HepG2 (cell line): ENCODE measurements around the gene TMED9. TPM values are rescaled to one million over a fixed set of nuclear protein-coding genes. Genes with fewer than 3 reads are reported as not detected.
A peak's percentile ranks its signal among the peaks of the same experiment; 100 is the strongest.

Source experiments
- DNMT1 ChIP-seq: sonication (generic); formaldehyde crosslinking; IDR thresholded peaks from 2 replicates; pipeline ENCODE4 v1.5.1; 2020; ENCODE audit warnings: mild to moderate bottlenecking, missing genetic modification reagents
- HMGXB3 ChIP-seq: sonication (generic); formaldehyde crosslinking; IDR thresholded peaks from 2 replicates; pipeline ENCODE4 v1.4.0; 2020; ENCODE audit warnings: missing genetic modification reagents, borderline replicate concordance
- KLF6 ChIP-seq: IDR thresholded peaks from 2 replicates; pipeline ENCODE4 v1.8.0; 2016; ENCODE audit warnings: missing biosample characterization, missing genetic modification reagents
- MED8 ChIP-seq: sonication (generic); formaldehyde crosslinking; IDR thresholded peaks from 2 replicates; pipeline ENCODE4 v1.8.1; 2023; ENCODE audit warnings: mild to moderate bottlenecking, missing genetic modification reagents; ENCODE audit not compliant: insufficient replicate concordance
- PATZ1 ChIP-seq: sonication (generic); formaldehyde crosslinking; IDR thresholded peaks from 2 replicates; pipeline ENCODE4 v1.4.0; 2020; ENCODE audit warnings: missing genetic modification reagents
- PRMT3 ChIP-seq: sonication (generic); formaldehyde crosslinking; IDR thresholded peaks from 2 replicates; pipeline ENCODE4 v1.8.1; 2022; ENCODE audit warnings: low read depth, mild to moderate bottlenecking, moderate library complexity, missing genetic modification reagents, borderline replicate concordance
- RFXANK ChIP-seq: IDR thresholded peaks from 2 replicates; pipeline ENCODE4 v1.6.1; 2016
- SNAPC5 ChIP-seq: sonication (generic); formaldehyde crosslinking; IDR thresholded peaks from 2 replicates; pipeline ENCODE4 v1.8.1; 2023; ENCODE audit warnings: mild to moderate bottlenecking, missing genetic modification reagents, borderline replicate concordance
- SUZ12 ChIP-seq: fragments of 150-350 bp; IDR thresholded peaks from 2 replicates; pipeline ENCODE4 v1.6.1; 2014; ENCODE audit warnings: low read depth, low read length
- TMF1 ChIP-seq: sonication (generic); formaldehyde crosslinking; IDR thresholded peaks from 2 replicates; pipeline ENCODE4 v1.8.1; 2022; ENCODE audit warnings: low read depth, missing genetic modification reagents
- ZHX1 ChIP-seq: sonication (generic); formaldehyde crosslinking; IDR thresholded peaks from 2 replicates; pipeline ENCODE4 v1.8.1; 2022; ENCODE audit warnings: low read depth, mild to moderate bottlenecking, missing genetic modification reagents
- ZNF251 ChIP-seq: sonication (generic); formaldehyde crosslinking; IDR thresholded peaks from 2 replicates; pipeline ENCODE4 v1.9.0; 2021; ENCODE audit warnings: mild to moderate bottlenecking, missing genetic modification reagents
- ZNF275 ChIP-seq: sonication (generic); formaldehyde crosslinking; IDR thresholded peaks from 2 replicates; pipeline ENCODE4 v1.8.0; 2022; ENCODE audit warnings: missing genetic modification reagents, mild to moderate bottlenecking, inconsistent platforms, borderline replicate concordance
- ZNF3 ChIP-seq: IDR thresholded peaks from 2 replicates; pipeline ENCODE4 v1.7.0; 2017; ENCODE audit warnings: inconsistent platforms
- ZNF510 ChIP-seq: sonication (generic); formaldehyde crosslinking; IDR thresholded peaks from 2 replicates; pipeline ENCODE4 v1.4.0; 2020; ENCODE audit warnings: low read depth, mild to moderate bottlenecking, missing genetic modification reagents
- ZNF672 ChIP-seq: sonication (generic); formaldehyde crosslinking; IDR thresholded peaks from 2 replicates; pipeline ENCODE4 v1.8.1; 2022; ENCODE audit warnings: missing genetic modification reagents
- ZNF790 ChIP-seq: sonication (generic); formaldehyde crosslinking; IDR thresholded peaks from 2 replicates; pipeline ENCODE4 v1.8.0; 2022; ENCODE audit warnings: missing genetic modification reagents, mild to moderate bottlenecking, borderline replicate concordance
- ZNF792 ChIP-seq: IDR thresholded peaks from 2 replicates; pipeline ENCODE4 v1.6.1; 2016
- ZNF878 ChIP-seq: sonication (generic); formaldehyde crosslinking; IDR thresholded peaks from 2 replicates; pipeline ENCODE4 v1.8.1; 2023; ENCODE audit warnings: mild to moderate bottlenecking, missing genetic modification reagents, moderate library complexity
- polyA plus RNA-seq, 8 experiments: library from polyadenylated mRNA; depleted of rRNA in 3 of 8; stranded (reverse) in 7 of 8; unstranded in 1 of 8; fragments of >200 nt; fragmentation: Illumina TruSeq in 4 of 8; extraction: Trizol in 4 of 8; gene quantifications; 2 replicates each; pipeline versions ENCODE4 v1.2.1 to v1.2.3, GENCODE V29; 2011 to 2016; ENCODE audit warnings: low read depth in 4 of 8, missing spikeins in 1 of 8, mixed read lengths in 1 of 8; ENCODE audit not compliant: insufficient read depth in 1 of 8
- total RNA-seq, 5 experiments: library from RNA; depleted of rRNA; stranded (reverse); fragments of >200 nt; fragmentation: Illumina TruSeq; extraction: Trizol; gene quantifications; 2 replicates each; pipeline ENCODE4 v1.2.3, GENCODE V29; 2016; ENCODE audit warnings: low read depth in 1 of 5

Gene TMED9
- total and polyA plus RNA-seq, 2 of the 13 experiments (the other 11 are each of a cell fraction or from before 2014, with no cell fraction given) = 161 to 350 TPM

GRCh38 chr5:177592010-177592834 lies at the start of gene TMED9 (continued):
- TF ChIP-seq ZNF275 (CRISPR knock-in tag) (peak; percentile 66; the same call in 1 of the 2 replicates), ZNF251 (no peak), DNMT1 (CRISPR knock-in tag) (peak; percentile 78; the same call in 1 of the 2 replicates), MED8 (CRISPR knock-in tag) (peak; percentile 22), TMF1 (CRISPR knock-in tag) (peak; percentile 78; the same call in 1 of the 2 replicates), ZNF792 (peak; percentile 67), HMGXB3 (CRISPR knock-in tag) (no peak), ZNF790 (CRISPR knock-in tag) (no peak), SUZ12 (peak; percentile 65), PATZ1 (CRISPR knock-in tag) (peak; percentile 18; the same call in 1 of the 2 replicates), SNAPC5 (0 out of 2 replicates have a peak, but pooled peaks have one; percentile 64), ZNF672 (CRISPR knock-in tag) (no peak), ZNF510 (no peak), KLF6 (peak; percentile 76), RFXANK (CRISPR knock-in tag) (no peak), ZNF3 (CRISPR knock-in tag) (no peak), ZNF878 (CRISPR knock-in tag) (peak; percentile 41; the same call in 1 of the 2 replicates), PRMT3 (CRISPR knock-in tag) (peak; percentile 62; the same call in 1 of the 2 replicates), ZHX1 (CRISPR knock-in tag) (no peak)
